Testis (tissue), 2 donors: ENCODE results near the gene IL1B.

Experiments used
- POLR2A ChIP-seq: fragments of 450-650 bp; IDR thresholded peaks from one replicate; pipeline ENCODE4 v1.6.1; 2017; ENCODE audit warnings: antibody characterized with exemption, mild to moderate bottlenecking, moderate library complexity
- TF ChIP-seq, protein P1 (sequence below), 3 experiments: fragments of 450-650 bp in 2 of 3; fragments of 200-600 bp in 1 of 3; sonication (generic) in 1 of 3; IDR thresholded peaks; one replicate each; pipeline ENCODE4 v1.5.1; 2016 to 2019; ENCODE audit warnings: antibody characterized with exemption in 3 of 3, mild to moderate bottlenecking in 2 of 3, moderate library complexity in 1 of 3

DNA sequence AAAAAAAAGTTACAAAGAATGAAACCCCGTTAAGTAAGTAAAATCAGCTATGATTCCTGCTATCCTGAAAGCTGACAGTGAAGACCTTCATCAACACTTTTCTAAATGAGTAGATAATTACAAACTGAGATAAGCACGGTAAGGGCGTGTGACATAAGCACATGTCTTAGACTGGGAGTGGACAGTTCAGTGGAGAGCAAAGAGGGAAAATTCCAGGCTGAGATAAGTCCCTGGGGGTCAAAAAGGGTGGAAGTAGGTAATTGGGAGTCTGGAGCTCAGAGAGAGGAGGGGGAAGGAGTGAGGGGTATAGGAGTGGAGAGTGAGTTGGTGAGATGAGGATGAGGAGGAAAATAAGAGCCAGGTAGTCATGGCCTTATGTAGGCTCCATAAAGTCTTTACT lies 47.9 kb downstream of the IL1B start:
- TF ChIP-seq, protein P1, sequence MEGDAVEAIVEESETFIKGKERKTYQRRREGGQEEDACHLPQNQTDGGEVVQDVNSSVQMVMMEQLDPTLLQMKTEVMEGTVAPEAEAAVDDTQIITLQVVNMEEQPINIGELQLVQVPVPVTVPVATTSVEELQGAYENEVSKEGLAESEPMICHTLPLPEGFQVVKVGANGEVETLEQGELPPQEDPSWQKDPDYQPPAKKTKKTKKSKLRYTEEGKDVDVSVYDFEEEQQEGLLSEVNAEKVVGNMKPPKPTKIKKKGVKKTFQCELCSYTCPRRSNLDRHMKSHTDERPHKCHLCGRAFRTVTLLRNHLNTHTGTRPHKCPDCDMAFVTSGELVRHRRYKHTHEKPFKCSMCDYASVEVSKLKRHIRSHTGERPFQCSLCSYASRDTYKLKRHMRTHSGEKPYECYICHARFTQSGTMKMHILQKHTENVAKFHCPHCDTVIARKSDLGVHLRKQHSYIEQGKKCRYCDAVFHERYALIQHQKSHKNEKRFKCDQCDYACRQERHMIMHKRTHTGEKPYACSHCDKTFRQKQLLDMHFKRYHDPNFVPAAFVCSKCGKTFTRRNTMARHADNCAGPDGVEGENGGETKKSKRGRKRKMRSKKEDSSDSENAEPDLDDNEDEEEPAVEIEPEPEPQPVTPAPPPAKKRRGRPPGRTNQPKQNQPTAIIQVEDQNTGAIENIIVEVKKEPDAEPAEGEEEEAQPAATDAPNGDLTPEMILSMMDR (IDR thresholded peaks at IDR 0.05) = no peak
- no peak for TF ChIP-seq POLR2A
